GM21381 (cell line): ENCODE measurements around the gene DALRD3.

Experiments
- ATAC-seq: cut with Tn5 transposase; IDR thresholded peaks from one replicate; pipeline ENCODE4 v1.9.1; 2021; ENCODE audit warnings: mild to moderate bottlenecking, moderate library complexity; ENCODE audit not compliant: unreplicated experiment

DALRD3 gene, protein sequence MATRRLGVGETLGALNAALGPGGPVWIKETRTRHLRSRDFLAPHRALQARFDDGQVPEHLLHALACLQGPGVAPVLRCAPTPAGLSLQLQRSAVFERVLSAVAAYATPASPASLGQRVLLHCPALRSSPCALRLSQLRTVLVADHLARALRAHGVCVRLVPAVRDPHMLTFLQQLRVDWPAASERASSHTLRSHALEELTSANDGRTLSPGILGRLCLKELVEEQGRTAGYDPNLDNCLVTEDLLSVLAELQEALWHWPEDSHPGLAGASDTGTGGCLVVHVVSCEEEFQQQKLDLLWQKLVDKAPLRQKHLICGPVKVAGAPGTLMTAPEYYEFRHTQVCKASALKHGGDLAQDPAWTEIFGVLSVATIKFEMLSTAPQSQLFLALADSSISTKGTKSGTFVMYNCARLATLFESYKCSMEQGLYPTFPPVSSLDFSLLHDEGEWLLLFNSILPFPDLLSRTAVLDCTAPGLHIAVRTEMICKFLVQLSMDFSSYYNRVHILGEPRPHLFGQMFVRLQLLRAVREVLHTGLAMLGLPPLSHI

DNA sequence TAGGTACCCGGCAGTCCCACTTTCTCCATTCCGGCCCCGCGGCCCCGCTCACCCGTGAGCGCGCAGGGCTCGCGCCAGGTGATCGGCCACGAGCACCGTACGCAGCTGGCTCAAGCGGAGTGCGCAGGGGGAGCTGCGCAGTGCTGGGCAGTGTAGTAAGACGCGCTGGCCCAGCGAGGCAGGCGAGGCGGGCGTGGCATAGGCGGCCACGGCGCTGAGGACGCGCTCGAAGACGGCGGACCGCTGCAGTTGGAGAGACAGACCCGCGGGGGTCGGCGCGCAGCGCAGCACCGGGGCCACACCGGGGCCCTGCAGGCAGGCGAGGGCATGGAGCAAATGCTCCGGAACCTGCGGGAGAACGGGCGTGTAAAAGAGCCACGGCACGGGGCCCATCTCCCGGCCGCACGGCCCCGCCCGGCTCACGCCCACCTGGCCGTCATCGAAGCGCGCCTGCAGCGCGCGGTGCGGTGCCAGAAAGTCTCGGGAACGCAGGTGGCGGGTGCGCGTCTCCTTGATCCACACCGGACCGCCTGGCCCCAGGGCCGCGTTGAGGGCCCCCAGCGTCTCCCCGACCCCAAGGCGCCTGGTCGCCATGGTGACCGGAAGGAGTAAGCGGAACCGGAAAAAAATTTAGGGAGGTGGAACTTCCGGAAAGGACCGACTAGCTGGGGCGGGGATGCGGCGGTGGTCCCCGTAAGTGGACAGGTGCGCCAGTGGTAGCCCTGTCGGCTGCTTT, at the start of gene DALRD3:
Gene DALRD3, minus strand, starts transcription at position 610 of the 736 bp plus-strand sequence. Its CDS starts 16 bp downstream, at position 594.
- no peak for ATAC-seq

DNA sequence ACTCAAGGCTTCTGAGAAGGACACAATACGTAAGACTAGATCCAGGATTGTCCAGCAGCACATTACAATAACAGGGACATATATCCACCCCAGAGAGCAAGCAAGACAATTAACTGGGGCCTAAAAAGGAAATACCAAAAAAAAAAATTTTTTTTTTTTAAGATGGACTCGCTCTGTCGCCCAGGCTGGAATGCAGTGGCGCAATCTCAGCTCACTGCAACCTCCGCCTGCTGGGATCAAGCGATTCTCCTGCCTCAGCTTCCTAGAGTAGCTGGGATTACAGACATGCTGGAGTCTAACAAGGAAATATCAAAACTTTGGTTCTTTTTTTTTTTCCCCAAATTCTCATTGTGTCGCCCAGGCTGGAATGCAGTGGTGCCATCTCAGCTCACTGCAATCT, 39.6 kb upstream of the DALRD3 start:
- ATAC-seq, result no peak

DNA sequence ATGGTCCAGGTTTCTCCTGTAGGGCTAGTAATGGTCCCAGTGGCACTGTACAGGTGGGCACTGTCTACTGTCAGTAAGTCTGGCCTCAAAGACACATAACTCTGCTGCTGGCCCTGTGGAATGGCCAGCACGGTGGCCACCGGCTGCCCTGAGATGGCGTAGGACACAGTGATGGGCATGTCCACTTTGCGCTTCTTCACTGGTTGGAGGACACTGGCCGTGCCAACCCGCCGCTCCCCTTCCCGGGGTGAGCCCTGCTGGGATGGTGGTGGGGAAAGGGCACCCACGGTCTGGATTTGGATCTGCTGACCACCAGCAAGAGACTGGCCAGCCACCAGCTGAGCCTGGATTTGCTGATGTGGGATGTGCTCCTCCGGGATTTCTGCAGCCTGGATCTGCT, 38.9 kb upstream of the DALRD3 start:
- no peak for ATAC-seq

DNA sequence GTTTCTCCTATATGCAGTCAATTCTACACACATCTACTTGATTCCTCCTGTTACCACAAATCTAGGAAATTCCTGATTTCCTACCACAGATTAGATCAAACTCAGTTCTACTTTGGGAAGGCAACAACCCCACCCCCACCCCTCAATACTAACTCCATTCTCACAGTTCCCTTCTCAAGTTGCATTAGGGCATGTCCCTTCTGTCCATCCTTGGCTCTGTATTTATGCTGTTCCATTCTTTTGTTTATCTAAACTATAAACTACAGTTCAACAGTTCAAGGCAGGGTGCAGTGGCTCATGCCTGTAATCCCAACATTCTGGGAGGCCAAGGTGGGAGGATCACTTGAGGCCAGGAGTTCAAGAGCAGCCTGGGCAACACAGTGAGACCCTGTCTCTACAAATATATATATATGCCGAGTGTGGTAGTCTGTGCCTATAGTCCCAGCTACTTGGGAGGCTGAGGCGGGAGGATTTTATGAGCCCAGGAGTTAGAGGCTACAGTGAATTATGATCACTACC, 36.0 kb upstream of the DALRD3 start:
- no peak for ATAC-seq

DNA sequence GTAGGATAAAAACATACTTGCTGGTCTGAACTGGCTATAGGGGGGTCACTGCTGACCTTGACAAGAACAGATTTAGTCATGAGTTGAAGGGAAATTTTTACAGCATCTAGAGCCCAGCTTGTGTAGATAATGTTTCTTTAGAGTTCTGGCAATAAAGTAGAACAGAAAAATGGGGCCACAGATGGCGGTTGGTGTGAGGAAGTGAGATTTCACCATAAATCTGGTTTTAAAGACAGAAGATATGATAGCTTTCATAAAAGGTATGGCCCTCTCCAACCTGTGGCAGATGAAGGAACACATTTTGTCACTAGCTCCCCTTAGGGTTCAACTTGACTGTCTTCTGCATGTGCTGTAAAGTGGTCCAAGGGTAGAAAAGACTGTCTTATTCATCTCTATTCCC, 35.2 kb upstream of the DALRD3 start:
- ATAC-seq, result no peak

DNA sequence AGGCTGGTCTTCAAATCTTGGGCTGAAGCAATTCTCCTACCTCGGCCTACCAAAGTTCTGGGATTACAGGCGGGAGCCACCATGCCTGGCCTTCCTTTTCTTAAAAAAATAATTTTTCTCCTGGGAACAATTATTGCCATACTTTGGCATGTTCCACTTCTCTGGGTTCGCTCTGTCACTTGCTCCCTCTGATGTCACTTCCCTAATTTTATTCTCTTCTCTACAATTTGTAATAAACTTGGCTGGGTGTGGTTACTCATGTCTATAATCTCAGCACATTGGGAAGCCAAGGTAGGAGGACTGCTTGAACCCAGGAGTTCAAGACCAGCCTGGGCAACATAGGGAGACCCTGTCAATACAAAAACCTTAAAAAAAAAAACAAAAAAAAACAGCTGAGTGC, 16.9 kb upstream of the DALRD3 start:
- ATAC-seq, result no peak

DNA sequence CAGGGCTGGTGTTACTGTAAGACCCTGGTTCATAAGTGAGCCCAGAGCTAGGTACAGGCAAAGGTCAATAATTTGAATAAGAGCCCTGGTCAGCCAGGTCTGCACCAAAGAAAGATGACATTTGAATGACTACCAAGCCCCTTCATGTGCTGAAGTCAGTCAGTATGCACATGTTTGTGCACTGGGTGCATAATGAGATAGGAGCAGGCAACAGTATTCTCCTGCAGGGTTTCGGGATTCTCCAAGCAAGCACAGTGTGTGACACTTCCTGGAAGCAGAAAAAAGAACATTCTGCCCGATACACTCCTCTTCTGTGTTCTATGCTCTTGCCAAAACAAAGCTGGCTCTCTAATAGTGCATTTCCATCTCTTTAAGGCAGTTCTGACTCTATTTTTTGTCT, 16.3 kb upstream of the DALRD3 start:
- ATAC-seq, result no peak

DNA sequence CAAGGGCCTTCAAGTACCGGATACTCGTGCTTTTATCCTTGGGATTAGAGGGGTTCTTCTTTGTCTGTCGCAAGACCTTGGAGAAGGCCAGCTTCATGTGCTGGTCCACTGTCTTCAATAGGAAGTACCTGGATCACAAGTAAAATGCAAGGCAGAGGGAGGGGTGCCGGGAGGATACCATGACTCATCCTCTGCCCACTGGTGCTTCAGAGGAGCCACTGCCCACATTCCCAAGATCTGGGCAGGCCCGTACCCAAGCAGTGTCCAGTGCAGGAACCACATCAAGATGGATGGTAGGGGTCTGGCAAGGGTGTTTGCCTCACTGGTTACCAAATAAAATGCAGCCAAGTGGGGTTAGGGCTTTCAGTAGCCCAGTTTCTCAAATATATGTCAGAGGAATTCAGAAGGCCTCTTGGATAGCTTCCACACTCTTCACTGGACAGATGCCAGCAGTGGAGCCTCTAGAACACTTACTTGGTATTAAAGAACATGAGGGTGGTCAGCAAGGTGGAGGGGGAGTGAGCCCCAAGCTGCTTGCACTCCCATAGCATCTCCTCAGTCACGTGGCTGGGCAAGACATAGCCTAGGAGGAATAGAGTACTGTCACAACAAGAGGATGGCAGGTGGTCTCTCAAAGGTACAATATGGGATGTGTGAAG, 14.4 kb upstream of the DALRD3 start:
- ATAC-seq, result no peak

DNA sequence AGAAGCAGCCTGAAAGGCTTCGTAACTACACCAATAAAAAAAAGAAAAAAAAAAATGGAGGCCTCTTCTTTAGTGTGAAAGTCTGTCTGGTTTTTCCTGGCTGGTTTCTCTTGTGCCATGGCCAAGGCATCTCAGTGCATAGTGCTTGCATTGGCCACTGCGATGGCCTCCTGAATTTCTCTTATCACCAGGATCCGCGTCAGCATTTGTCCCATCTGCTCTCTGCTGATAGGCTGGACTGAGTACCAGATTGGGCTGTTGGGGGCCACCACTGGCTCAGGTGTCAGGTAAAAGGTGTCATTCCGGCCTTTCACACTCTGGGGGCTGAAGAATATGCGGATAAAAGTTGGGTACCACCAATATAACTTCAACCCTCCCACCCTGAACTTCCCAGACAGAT, 11.9 kb upstream of the DALRD3 start:
- no peak for ATAC-seq

DNA sequence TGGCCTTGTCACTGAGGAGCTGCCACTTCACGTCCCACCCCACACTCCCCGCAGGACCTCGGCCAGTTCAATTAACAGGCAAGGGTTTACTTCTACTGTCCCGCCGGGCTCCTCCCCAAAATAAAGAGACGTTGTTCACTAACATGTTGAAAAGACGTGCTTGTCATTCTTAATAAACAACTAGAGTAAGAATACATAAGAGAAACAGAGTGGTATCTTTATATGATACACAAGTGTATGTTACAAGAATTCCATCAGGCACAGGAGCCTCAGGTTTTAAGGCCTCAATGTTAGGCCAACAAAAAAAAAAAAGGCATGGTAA, 11.1 kb upstream of the DALRD3 start:
- ATAC-seq, result no peak

DNA sequence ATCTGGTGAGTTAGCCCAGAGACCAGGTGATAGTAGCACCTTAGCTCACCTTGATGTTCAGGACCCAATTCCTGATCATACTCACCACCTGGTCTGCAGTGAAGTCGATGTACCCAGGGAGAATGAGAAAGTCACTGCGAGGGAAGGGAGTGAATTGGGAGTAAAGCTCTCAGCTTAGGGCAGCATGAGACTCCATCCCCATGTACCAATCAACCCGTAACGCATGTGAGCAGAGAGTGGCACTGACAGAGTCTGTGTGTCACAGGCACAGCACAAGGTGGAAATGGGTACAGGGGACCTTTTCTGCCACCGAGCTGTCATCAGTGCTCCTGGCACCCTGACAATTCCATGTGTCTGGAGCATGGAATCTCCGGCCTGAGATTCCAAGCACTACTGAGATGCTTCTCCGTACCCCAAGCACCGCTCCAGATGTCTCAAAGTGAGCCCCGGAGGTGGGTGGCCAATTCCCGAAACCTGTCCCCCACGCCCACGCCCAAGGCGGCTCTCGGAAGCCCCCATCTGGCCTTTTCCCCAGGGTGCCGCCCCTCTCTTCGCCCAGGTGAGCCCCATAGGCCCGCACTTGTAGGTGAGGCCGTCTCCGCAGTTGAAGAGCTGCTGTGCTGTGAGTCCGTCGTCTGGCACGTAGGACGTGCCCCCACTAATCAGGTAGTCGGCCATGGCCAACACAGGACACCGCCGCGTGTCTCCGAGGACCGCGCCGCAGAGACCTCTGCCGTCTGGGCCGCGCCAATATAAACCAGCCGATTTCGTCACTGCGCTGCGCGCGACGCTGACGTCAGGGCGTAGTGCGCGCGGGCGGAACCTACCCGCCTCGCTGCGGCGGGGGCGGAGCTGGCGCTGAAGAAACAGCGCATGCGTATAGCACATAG, 10.5 kb upstream of the DALRD3 start, which contains the start of gene IMPDH2:
Gene IMPDH2, minus strand, starts transcription at position 726 of the 890 bp plus-strand sequence. Its CDS starts 48 bp downstream, at position 678.
- peak; percentile 92 for ATAC-seq

DNA sequence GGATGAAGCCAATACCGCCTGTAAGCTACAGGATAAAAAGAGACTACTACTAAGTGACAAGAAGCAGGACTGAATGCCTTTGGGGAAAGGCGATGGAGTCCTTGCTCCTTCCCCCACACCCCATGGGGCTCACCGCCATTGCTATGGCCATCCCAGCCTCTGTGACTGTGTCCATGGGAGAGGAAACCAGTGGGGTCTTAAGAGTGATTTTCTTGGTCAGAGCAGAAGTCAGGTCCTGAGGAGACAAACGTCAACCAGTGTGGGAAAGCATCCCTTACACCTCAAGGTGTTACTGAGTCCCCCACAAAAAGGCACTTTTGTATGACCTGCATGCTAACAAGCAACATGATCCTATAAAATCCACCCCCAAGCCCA, 9.9 kb upstream of the DALRD3 start:
- ATAC-seq, result no peak

DNA sequence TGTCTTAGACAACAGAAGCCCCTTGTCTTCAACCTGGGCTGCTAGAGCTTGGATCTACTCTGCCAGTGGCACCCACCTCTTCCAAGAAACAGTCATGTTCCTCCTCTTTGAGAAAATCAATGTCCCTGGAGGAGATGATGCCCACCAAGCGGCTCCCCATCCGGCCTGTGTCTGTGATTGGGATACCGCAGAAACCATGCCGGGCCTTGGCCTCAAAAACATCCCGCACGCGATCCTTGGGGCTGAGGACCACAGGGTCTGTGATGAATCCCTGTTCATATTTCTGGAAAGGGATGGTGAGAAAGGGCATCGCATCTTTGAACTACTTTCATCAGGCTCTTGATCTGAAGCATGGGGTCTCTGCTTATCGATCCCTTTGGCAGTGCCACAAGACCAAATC, 9.3 kb upstream of the DALRD3 start:
- no peak for ATAC-seq

DNA sequence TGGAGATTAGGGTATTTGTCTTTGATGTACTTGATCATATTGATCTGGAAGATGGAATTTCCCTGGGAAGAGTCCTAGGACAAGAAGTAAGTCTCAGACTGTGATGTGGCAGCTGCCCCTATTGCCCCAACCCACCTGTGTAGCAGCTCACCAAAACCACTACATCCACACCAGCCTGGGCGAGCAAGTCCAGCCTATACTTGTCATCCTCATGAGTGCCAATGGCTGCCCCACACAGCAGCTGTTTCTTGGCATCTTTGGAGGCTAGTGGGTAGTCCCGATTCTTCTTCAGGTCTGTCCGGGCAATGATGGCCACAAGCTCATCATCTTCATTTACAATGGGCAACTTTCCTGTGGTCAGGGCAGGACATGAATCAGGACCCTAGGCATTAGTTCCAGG, 8.2 kb upstream of the DALRD3 start:
- ATAC-seq, result no peak

DNA sequence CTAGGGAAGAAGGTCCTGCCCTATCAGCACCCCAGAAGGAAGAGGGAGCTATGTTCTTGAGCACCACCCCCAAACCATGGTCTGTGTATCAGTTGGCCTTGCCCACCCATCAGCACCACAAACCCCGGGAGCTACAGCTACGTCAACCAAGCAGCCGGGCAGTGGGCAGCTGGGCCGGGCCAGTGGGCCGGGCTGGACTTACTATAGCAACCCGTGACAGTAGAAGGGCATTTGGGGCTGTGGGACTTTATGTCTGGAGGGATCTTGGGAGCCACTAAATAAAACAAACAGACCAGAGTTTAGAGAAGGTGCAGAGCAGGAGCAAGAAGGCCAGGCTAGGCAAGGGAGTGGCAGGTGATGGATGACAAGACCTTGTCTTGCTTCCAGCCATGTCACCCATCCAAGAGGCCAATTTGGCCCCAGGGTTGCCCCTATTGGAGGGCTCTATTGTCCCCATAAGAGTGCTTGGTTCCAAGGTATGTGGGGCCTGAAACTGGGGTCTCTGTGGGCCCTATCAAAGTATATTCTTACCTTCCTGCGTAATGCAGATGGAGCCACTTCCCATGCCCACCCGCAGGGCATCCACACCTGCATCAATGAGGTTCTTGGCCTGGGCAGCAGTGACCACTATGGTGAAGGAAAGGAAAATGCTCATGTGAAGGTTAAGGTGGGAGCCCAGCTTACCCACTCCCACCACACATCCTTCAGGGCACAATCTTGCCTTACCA, 7.6 kb upstream of the DALRD3 start:
- no peak for ATAC-seq

DNA sequence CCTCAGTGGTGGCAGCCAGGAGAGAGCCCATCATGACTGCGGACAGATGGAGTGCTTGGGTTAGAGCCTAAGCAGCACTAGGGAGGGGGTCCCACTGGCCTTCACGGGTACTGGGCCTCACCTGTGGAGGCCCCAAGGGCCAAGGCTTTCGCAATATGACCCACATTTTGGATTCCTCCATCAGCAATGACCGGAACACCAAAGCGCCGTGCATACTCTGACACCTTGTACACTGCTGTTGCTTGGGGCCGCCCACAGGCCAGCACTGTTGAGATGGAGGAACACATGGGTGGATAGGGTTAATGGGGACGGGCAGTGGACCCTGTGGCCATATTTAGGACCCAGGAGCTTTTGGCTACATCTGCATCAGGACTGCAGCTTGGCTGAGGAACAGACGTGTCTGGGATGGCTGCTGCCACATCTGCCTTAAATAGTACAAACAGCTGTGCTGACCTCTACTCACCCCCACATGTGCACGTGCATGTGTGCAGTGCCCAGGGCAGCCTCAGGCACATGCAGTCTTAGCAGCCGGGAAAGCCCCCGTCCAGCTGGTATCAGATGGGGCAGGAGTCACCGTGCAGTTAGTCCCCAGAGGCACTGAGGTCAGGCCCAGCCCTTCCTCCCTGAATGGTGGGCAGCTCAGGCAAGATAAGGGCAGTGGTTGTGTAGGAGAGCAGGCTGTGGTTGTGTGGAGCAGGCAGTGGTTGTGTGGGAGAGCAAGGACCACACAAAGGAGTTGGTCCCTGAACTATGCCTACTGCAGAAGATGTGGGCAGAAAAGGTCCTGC, 6.8 kb upstream of the DALRD3 start:
- ATAC-seq, result no peak

DNA sequence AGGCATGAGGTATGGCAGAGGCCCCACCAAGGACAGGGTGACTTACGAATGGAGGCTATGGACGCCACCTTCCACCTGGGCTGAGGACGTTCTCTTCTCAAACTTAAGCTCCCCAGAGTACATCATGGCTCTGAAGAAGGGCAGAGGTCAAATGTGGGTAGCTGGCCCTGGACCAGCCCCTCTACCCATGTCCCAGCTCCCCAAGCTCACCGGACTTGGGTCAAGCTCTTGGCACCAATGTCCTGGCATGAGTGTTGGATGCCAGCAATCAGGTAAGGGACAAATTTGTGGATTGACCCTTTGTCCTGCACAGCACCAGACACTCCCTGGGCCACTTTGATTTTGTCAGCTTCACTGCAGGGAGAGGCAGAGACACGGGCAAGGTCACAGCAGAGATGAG, 6.1 kb upstream of the DALRD3 start:
- no peak for ATAC-seq

DNA sequence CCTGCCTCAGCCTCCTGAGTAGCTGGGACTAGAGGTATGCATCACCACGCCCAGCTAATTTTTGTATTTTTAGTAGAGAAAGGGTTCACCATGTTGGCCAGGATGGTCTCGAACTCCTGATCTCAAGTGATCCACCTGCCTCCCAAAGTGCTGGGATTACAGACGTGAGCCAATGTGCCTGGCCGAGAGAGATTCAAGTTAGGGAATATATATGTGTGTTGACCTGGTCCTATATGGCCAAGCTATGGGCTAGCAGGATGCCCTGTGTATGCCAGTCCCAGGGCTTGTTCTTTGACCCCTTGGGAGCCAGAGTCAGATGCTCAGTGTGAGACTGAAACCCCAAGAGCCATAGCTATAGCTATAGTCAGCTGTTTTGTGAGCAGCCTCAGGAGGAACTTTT, 5.4 kb upstream of the DALRD3 start:
- no peak for ATAC-seq

DNA sequence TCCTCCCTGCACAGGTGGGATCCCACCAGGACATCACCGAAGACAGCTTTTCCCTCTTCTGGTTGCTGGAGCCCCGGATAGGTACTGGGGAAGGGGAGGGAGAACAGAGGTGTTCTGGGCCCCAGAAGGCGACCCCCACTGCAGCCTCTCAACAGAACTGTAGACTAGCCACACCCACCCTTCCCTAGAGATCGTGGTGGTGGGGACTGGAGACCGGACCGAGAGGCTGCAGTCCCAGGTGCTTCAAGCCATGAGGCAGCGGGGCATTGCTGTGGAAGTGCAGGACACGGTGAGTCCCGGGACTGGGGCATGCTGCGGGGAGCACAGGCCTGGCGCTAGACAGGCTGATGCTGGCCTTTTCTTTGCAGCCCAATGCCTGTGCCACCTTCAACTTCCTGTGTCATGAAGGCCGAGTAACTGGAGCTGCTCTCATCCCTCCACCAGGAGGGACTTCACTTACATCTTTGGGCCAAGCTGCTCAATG, 4.3 kb upstream of the DALRD3 start:
- no peak for ATAC-seq
